DOHH2 (cell line): ENCODE results near the gene TMEM203.

Experiments
- EZH2phosphoT487 ChIP-seq: fragments of 200-600 bp; sonication (generic); IDR thresholded peaks from 2 replicates; pipeline ENCODE4 v1.6.1; 2017; ENCODE audit warnings: borderline replicate concordance, mild to moderate bottlenecking, antibody characterized with exemption, low read length, moderate library complexity, mixed read lengths
- TF ChIP-seq, protein P1 (sequence below): fragments of 200-600 bp; sonication (generic); IDR thresholded peaks from one replicate; pipeline ENCODE4 v1.5.1; 2014; ENCODE audit warnings: antibody characterized with exemption, mild to moderate bottlenecking, low read depth, low read length; ENCODE audit not compliant: poor library complexity, severe bottlenecking

DNA sequence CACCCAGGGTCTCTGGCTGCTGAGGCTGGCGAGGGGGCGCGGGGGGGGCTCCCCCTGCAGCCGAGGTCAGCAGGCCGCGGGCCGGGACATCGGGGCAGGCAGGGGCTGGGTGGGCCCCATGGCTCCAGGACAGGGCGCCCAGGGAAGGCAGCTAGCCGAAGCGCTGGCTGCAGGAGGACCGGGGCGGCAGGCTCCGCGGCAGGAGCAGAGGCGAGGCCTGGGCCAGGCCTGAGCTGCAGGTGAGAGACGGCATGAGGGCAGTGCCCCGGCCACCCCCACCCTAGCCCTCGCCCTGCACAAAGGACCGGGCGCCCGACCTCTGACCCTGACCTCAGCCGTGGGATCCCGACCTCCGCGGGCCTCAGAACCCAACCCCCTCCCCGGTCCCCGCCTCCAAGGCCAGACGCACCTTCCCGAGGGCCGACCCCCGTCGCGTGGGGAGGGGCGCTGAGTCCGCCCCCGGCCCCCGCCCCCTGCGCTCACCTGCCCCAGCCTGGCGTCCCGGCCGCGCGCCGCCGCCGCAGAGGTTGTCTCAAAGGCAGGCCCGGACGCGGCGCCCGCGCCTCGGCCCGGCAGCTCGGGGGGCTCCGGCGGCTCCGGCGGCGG lies 16.2 kb upstream of the TMEM203 start:
- TF ChIP-seq, protein P1, sequence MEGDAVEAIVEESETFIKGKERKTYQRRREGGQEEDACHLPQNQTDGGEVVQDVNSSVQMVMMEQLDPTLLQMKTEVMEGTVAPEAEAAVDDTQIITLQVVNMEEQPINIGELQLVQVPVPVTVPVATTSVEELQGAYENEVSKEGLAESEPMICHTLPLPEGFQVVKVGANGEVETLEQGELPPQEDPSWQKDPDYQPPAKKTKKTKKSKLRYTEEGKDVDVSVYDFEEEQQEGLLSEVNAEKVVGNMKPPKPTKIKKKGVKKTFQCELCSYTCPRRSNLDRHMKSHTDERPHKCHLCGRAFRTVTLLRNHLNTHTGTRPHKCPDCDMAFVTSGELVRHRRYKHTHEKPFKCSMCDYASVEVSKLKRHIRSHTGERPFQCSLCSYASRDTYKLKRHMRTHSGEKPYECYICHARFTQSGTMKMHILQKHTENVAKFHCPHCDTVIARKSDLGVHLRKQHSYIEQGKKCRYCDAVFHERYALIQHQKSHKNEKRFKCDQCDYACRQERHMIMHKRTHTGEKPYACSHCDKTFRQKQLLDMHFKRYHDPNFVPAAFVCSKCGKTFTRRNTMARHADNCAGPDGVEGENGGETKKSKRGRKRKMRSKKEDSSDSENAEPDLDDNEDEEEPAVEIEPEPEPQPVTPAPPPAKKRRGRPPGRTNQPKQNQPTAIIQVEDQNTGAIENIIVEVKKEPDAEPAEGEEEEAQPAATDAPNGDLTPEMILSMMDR, result no peak
- no peak for TF ChIP-seq EZH2phosphoT487
